Measurements from ENCODE around the gene CHPF2.

CHPF2 gene

DNA sequence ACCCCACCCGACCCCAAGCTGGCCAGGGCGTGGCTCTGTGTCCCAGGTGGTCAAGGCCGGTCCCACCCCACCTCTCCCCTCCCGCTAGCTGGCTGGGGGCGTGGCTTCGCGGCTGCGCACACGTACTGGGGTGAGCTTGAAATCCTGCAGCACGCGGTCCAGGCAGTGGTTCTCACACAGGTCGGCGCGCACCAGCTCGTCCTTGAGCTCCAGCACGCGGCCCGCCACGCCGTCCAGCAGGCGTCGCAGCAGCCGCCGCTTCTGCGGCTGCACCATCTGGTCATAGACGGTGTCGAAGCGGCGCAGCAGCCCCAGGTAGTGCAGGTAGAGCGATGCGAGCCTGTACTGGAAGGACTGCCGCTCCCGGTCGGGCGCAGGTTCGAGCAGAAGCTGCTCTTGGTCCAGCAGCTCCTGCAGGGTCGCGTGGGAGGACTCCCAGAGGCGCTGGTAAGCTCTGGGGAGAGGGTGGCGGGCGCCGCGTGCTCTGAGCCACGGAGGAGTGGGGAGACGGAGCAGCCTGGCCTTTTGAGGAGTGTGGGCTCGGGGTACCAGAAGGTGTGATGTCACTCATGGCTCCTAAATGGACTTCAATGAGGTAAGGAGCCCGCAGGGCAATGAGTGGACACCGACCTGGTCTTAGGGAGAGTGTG is 27.8 kb upstream of the CHPF2 start:
- DNase-seq (ENCODE audit: low read depth) = no peak

DNA sequence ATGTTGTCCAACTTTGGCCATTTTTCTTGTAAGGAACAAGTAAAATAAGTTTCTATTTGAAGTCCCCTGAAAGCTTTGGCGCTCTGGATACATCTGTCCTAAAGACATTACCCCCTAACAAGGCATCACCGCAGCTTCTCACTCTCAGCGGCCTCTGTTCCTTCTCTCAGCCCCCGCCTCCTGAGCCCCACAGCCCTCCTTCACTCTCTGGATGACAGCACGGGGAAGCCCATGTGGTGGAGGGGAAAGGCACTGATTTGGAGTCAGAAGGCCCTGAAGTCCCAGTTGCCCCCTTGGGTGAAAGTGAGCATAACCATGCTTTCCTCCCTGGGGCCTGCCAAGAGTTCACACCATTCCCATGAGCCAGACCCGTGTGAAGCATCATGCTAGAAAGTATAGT is 26.6 kb upstream of the CHPF2 start:
- no peak for DNase-seq (ENCODE audit: low read depth)

- no peak for DNase-seq (ENCODE audit: low read depth)
These were observed 25.4 kb upstream of the CHPF2 start for GRCh38 chr7:151206914-151207313.

- DNase-seq (ENCODE audit: low read depth) = no peak
These were observed 25.0 kb upstream of the CHPF2 start for GRCh38 chr7:151207315-151207714.

GRCh38 chr7:151207804-151208203 is 24.5 kb upstream of the CHPF2 start:
- DNase-seq (ENCODE audit: low read depth) = no peak

DNA sequence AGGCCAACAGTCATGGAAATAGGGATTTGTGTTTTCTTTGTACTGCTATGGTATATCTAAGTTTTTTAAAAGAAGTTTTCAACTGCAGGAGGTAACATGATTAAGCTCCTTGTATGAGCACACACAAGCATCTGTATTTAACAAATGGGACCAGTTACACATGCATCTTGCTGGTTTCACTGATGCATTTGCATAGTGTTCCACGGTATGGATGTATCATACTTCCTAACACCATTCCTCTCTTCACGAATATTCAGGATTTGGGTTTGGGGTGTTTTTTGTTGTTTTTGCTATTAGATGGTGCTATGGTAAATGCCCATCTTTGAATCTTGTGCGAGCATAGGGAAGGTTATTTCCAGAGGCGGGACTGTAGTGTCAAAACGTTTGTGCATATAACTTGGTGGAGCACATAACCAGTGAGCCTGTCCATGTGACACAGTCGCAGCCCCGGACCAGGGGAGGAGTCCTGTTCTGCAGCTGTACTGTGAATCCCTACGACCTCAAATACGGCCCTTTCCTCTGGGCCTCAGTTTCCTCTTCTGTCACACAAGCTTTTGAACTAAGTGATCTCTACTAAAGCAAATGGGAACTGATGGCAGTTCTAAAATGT is 23.9 kb upstream of the CHPF2 start:
- no peak for DNase-seq (ENCODE audit: low read depth)

- DNase-seq (ENCODE audit: low read depth) = no peak
These were observed 22.7 kb upstream of the CHPF2 start for GRCh38 chr7:151209588-151209987.

DNA sequence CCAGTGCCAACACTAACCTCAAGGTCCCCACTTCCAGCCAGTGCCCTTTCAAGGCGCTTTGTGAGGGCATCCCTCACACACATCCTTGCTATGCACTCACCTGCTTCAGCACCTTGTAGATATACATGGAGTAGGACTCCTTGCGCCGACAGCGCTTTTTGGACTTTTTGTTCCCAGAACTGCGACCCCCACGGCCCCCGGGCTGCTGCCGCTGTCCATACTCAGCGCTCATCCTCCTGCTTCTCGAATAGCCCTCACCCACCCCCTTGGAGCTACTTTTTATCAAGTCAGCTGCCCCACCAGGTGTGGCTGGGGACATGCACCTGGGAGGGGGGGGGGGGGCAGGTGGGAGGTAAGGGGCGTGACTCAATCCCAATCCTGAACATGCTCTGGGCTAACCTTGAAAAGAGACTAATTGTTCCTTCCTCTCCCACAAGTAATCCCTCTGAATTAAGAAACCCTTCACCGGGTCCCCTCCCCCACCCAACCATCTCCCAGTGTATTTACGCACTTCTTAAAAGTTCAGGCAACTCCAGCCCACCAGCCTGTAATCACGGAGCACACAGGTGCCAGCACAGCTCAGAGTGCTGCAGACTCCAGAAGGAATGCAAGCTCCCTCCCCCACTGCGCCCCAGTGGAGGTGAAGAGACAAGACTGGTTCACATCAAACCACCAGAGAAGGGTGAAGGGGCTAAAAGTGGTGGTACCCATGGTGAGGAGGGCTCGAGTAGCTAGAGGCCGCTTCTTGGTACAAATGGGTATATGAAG is 22.0 kb upstream of the CHPF2 start, which contains the start of gene H2BK1:
TSS of gene H2BK1 (minus strand) at position 402 of the 768 bp plus-strand sequence. CDS start at position 232, 170 bp downstream.
- DNase-seq (ENCODE audit: low read depth) = no peak

DNA sequence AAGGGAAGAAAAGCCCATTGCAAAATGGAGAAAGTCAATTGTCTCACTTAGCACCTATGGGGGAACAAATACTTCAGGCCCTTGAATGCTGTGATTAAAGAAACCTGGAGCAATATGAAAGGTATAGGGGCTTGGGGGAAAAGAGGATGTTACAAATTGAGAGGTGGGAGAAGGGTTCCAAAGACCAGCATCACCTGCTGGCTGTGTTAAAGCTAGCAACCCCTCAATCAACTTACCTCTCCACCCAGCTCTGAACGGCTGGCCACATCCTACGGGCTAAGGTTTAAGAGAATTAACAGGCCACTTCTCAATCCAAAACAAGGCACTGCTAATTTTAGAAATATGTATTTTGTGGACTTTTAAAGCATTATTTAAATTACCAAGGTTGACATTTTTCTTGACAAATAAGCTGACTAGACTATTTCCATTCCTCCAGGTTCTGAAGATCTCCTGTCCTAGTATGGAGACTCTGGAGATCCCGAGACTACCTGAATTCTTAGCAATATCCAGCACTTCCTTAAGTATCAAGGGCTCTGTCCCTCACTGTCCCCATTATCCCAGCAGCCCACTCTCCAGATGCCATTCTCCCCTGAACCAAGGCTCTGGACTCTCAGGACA is 21.0 kb upstream of the CHPF2 start:
- no peak for DNase-seq (ENCODE audit: low read depth)

DNA sequence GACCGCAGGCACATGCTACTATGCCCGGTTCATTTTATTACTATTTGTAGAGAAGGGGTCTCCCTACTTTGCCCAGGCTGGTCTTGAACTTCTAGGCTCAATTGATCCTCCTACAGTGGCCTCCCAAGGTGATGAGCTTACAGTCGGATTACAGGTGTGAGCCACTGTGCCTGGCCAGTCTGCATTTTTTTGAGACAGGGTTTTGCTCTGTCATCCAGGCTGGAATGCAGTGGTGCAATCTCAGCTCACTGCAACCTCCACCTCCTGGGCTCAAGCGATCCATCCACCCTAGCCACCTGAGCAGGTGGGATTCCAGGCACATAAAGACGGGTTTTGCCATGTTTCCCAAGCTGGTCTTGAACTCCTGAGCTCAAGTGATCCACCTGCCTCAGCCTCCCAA is 19.7 kb upstream of the CHPF2 start:
- DNase-seq (ENCODE audit: low read depth) = no peak

DNA sequence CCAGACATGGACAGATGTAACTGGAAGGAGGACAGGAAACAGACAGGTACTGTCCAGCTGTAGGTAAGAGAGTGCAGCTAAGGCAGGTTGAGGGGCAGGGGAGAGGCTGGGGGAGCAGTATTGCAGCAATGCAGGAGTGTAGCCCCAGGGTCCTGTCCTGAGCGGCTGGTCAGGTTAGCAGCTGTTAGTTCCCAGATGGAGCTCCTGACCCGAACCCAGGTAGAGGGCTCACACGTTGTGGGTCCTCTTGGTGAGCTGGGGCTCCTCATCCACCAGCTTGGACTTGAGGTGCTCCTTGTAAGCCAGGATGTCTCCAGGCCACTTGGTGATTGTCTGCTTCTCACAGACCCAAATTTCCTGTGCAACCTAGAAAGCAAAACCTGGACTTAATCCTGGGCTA is 18.5 kb upstream of the CHPF2 start:
- DNase-seq (ENCODE audit: low read depth) = no peak

GRCh38 chr7:151215396-151215795 is 16.9 kb upstream of the CHPF2 start:
- no peak for DNase-seq (ENCODE audit: low read depth)

GRCh38 chr7:151218170-151218569 is 14.1 kb upstream of the CHPF2 start:
- DNase-seq (ENCODE audit: low read depth) = no peak

DNA sequence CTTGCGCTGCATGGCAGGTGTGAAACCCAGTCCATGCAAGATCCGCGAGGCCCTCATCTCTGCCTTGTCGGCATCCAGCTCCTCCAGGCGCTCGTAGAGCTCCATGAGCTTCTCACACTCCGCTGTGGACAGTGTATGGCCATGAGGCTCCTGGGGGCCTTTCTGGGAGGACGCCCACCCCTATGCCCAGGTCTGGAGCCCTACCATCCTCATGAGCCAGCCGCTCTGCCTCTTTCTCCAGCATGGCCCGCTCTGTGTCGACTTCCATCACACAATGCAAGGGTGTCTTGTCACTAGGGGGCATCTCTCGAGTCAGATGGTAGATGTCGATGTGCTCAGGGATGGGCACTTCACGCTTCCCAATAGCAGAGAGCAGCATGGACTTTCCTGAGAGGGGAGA is 8.6 kb upstream of the CHPF2 start:
- DNase-seq (ENCODE audit: low read depth) = no peak

GRCh38 chr7:151225948-151226510 is 6.3 kb upstream of the CHPF2 start:
- DNase-seq (ENCODE audit: low read depth) = no peak

GRCh38 chr7:151226560-151226874 is 5.8 kb upstream of the CHPF2 start:
- DNase-seq (ENCODE audit: low read depth) = no peak

GRCh38 chr7:151226875-151227782 is 5.2 kb upstream of the CHPF2 start, which contains the start of gene ABCF2:
Gene ABCF2 (minus strand): TSS chr7:151227205. CDS start chr7:151226458, 747 bp downstream.
- peak; percentile 99 for DNase-seq (ENCODE audit: low read depth)

DNA sequence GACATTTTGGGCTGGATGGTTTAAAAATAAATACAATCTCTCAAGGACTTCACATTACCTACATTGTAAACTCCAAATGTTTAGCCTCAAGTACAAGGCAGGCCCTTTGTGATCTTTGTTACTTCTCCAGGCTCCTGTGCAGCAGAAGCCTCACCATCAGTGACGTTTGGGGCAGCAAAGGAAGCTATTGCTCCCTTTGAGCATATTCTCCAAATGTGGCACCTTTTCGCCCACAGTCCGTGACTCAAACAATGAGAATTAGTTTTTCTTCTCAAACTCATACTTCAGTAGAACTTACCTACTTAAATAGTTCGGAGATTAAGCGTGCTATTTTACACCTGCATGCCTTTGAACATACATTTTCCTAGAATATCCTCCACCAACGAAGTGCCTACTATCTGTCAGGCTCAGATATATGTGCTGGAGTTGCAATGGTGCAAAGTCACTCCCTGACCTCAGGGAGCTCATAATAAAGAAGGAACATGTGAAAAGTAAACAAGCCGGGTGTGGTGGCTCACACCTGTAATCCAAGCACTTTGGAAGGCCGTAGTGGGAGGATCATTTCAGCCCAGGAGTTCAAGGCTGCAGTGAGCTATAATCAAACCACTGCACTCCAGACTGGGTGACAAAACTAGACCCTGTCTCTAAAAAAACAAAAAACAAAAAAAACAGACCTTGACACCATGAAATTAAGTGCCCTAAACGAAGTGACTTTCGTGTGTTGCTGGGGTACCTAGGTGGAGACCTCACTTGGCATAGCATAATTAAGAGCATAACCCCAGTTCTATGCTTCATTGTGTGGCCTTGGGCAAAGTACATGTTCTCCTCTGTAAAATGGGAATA is 4.0 kb upstream of the CHPF2 start:
- no peak for DNase-seq (ENCODE audit: low read depth)

DNA sequence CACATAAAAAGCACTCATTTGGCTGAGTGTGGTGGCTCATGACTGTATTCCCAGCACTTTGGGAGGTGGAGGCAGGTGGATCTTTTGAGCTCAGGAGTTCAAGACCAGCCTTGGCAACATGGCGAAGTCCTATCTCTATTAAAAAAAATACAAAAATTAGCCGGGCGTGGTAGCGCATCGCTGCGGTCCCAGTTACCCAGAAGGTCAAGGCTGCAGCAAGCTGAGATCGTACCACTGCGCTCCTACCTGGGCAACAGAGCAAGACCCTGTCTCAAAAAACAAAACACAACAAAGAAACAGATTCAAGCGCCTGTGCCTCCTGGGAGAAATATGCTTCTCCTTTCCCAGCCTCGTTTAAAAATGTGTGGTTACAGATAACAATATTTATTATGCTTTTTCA is 3.0 kb upstream of the CHPF2 start:
- no peak for DNase-seq (ENCODE audit: low read depth)

DNA sequence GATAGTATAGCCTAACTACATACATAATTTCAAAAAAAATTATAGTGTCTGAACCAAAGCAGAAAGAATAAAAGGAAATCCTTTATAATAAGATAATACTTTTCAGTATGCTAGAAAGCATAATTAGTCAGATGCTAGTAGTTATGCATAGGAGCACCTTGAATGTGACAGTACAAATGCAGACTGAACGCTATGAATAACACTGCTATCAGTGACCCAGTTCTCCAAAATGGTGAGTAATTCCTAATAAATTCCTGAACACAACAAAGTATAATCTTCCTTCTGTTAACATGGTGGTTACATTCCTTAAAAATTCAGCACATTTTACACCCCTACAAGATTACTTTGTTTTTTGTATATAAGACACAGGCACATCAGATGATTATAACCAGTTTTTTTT is 1.2 kb upstream of the CHPF2 start:
- DNase-seq (ENCODE audit: low read depth) = no peak
